Gastrocnemius medialis (tissue), 4 donors: ENCODE results near the gene WNT3A. TPM values are rescaled to one million over a fixed set of nuclear protein-coding genes. Genes with fewer than 3 reads are reported as not detected.

Experiments
- ATAC-seq, 2 donors: fragments of 150-250 bp; one replicate each; pipeline ENCODE4 v1.9.1; 2016
- DNase-seq, 2 donors: peaks; one replicate each; pipeline ENCODE4 v3.0.0-alpha.2; 2019
- H3K27ac ChIP-seq, 4 donors: fragments of 200-600 bp; sonication (generic); 1 replicate in 1 of 4; 2 replicates in 3 of 4; pipeline ENCODE4 v1.5.1; 2016 to 2018; ENCODE audit warnings: mild to moderate bottlenecking in 2 of 4, moderate library complexity in 1 of 4
- H3K27me3 ChIP-seq, 3 donors: fragments of 200-600 bp; sonication (generic) in 2 of 3; 1 replicate in 1 of 3; 2 replicates in 2 of 3; pipeline versions ENCODE4 v1.5.1 to v1.6.0; 2016 to 2019; ENCODE audit warnings: mild to moderate bottlenecking in 1 of 3, moderate library complexity in 1 of 3
- H3K36me3 ChIP-seq, 2 donors: fragments of 200-600 bp; sonication (generic) in 1 of 2; one replicate each; pipeline ENCODE4 v1.5.1; 2017 to 2018
- H3K4me1 ChIP-seq, 2 donors: fragments of 200-600 bp; sonication (generic) in 1 of 2; one replicate each; pipeline ENCODE4 v1.5.1; 2016 to 2017; ENCODE audit warnings: mild to moderate bottlenecking in 2 of 2
- H3K4me3 ChIP-seq, 4 donors: fragments of 200-600 bp; sonication (generic) in 3 of 4; 1 replicate in 1 of 4; 2 replicates in 3 of 4; pipeline ENCODE4 v1.5.1; 2016 to 2019; ENCODE audit warnings: mild to moderate bottlenecking in 2 of 4
- H3K9me3 ChIP-seq, 3 donors: fragments of 200-600 bp; sonication (generic) in 2 of 3; 1 replicate in 1 of 3; 2 replicates in 2 of 3; pipeline ENCODE4 v1.5.1; 2016 to 2019
- POLR2A ChIP-seq, 2 donors: fragments of 450-650 bp; IDR thresholded peaks; one replicate each; pipeline ENCODE4 v1.6.1; 2017; ENCODE audit warnings: antibody characterized with exemption in 2 of 2, mild to moderate bottlenecking in 2 of 2, moderate library complexity in 2 of 2
- in situ Hi-C, 4 donors: fragments of 200-750 bp; cut with MboI; loops; one replicate each; pipeline versions ENCODE4 v1.15.0 to v1.8.0; 2017; ENCODE audit warnings: low sequenced_read_pairs in 4 of 4
- intact Hi-C: fragments of 100-400 bp; cut with DNase I; formaldehyde crosslinking; loops from one replicate; pipeline ENCODE4 v1.15.1; 2023; ENCODE audit warnings: low total_unique reads
- total RNA-seq, 4 donors: library from RNA; depleted of rRNA; stranded (reverse); fragments of >200 nt; gene quantifications; one replicate each; pipeline versions ENCODE4 v1.1.0 to v1.2.3, GENCODE V29; 2016
- TF ChIP-seq, protein P1 (sequence below), 5 experiments: fragments of 450-650 bp in 3 of 5; fragments of 200-600 bp in 2 of 5; sonication (generic) in 2 of 5; IDR thresholded peaks in 4 of 5; conservative IDR thresholded peaks in 1 of 5; 1 replicate in 4 of 5; 2 replicates in 1 of 5; pipeline ENCODE4 v1.5.1; 2016 to 2019; ENCODE audit warnings: antibody characterized with exemption in 5 of 5, mild to moderate bottlenecking in 3 of 5, moderate library complexity in 3 of 5

Gene WNT3A
- total RNA-seq, 4 donors from 2014 or later: not detected

DNA sequence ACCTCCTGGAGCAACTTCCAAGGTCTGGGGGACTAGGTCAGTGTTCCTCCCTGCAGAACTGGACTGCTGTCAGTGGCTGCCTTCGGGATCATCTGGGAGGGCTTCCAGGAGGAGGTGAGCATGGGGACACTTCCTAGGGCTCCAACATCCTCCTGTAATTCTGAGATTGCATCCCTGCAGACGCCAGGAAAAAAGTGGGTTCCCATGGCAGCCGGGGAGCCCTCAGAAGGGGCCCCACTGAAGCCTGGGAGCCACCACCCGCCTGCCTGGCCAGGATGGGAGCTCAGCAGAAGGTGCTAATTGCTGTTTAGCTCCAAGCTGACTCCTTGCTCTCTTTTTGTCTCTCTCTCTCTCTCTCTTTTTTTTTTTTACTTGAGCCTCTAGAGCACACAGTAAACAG lies 59.6 kb downstream of the WNT3A start:
- no peak for TF ChIP-seq POLR2A (IDR thresholded peaks at IDR 0.05)
- TF ChIP-seq, protein P1, sequence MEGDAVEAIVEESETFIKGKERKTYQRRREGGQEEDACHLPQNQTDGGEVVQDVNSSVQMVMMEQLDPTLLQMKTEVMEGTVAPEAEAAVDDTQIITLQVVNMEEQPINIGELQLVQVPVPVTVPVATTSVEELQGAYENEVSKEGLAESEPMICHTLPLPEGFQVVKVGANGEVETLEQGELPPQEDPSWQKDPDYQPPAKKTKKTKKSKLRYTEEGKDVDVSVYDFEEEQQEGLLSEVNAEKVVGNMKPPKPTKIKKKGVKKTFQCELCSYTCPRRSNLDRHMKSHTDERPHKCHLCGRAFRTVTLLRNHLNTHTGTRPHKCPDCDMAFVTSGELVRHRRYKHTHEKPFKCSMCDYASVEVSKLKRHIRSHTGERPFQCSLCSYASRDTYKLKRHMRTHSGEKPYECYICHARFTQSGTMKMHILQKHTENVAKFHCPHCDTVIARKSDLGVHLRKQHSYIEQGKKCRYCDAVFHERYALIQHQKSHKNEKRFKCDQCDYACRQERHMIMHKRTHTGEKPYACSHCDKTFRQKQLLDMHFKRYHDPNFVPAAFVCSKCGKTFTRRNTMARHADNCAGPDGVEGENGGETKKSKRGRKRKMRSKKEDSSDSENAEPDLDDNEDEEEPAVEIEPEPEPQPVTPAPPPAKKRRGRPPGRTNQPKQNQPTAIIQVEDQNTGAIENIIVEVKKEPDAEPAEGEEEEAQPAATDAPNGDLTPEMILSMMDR (IDR thresholded peaks at IDR 0.05 in 4 of 5, conservative IDR thresholded peaks at IDR 0.05 in 1 of 5): no peak
- Histone ChIP-seq H3K27me3 (peaks cover 39 to 68% (median 49%) of the 10 kb centered on the region in 3 donors), H3K27ac (no peak overlapping the region), H3K9me3 (no peaks in the 10 kb centered on the region), H3K4me3 (no peak overlapping the region), H3K4me1 (no peaks in the 10 kb centered on the region), H3K36me3 (no peaks in the 10 kb centered on the region)
- no peak for ATAC-seq
- no peak for DNase-seq
- in situ Hi-C loops: no loop called here
- intact Hi-C loops: no loop called here

- H3K4me1 ChIP-seq: no peaks in the 10 kb centered on the region
- TF ChIP-seq, protein P1 (IDR thresholded peaks at IDR 0.05 in 4 of 5, conservative IDR thresholded peaks at IDR 0.05 in 1 of 5): no peak
- TF ChIP-seq POLR2A (IDR thresholded peaks at IDR 0.05): no peak
- DNase-seq (no peak), ATAC-seq (no peak)
- H3K27me3 ChIP-seq: peaks cover 34 to 61% (median 43%) of the 10 kb centered on the region in 3 donors
- in situ Hi-C loops: no loop called here
- intact Hi-C loops: no loop called here
- no peaks in the 10 kb centered on the region for H3K36me3 ChIP-seq
- no peak overlapping the region for H3K27ac ChIP-seq
- H3K9me3 ChIP-seq: no peaks in the 10 kb centered on the region
- H3K4me3 ChIP-seq: no peak overlapping the region
Measured at GRCh38 chr1:228066891-228067654, 60.3 kb downstream of the WNT3A start.

GRCh38 chr1:228068359-228068758 lies 61.6 kb downstream of the WNT3A start:
- no peak for DNase-seq
- no peaks in the 10 kb centered on the region for H3K4me1 ChIP-seq
- no peaks in the 10 kb centered on the region for H3K36me3 ChIP-seq
- TF ChIP-seq, protein P1 (IDR thresholded peaks at IDR 0.05 in 4 of 5, conservative IDR thresholded peaks at IDR 0.05 in 1 of 5): no peak
- H3K9me3 ChIP-seq: no peaks in the 10 kb centered on the region
- no peak overlapping the region for H3K27ac ChIP-seq
- H3K27me3 ChIP-seq: peaks cover 27 to 51% (median 41%) of the 10 kb centered on the region in 3 donors
- in situ Hi-C loops: no loop called here
- no peak for ATAC-seq
- no peak overlapping the region for H3K4me3 ChIP-seq
- intact Hi-C loops: no loop called here

DNA sequence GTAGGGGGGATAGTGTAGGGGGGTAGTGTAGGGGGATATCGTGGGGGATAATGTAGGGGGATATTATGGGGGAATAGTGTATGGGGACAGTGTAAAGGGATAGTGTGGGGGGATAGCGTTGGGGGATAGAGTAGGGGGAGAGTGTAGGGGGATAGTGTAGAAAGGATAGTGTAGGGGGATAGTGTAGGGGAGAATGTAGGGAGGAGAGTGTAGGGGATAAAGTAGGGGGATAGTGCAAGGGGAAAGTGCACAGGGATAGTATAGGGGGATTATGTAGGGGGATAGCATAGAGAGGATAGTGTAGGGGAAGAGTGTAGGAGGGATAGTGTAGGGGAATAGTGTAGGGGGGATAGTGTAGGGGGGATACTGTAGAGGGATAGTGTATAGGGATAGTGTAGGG lies 63.4 kb downstream of the WNT3A start:
- intact Hi-C loops (loop anchor here (10.0 kb wide), 1 partner anchor 65 kb away; the partner anchor contains the start of gene WNT3A), in situ Hi-C loops (no loop called here)
- DNase-seq (no peak), ATAC-seq (no peak)
- Histone ChIP-seq H3K9me3 (no peaks in the 10 kb centered on the region), H3K36me3 (no peaks in the 10 kb centered on the region), H3K27ac (no peak overlapping the region), H3K27me3 (peaks cover 16 to 52% (median 32%) of the 10 kb centered on the region in 3 donors), H3K4me3 (no peak overlapping the region), H3K4me1 (no peaks in the 10 kb centered on the region)
- TF ChIP-seq POLR2A (IDR thresholded peaks at IDR 0.05): no peak

GRCh38 chr1:228070851-228071250 lies 64.1 kb downstream of the WNT3A start:
- no peak overlapping the region for H3K4me3 ChIP-seq
- TF ChIP-seq, protein P1 (IDR thresholded peaks at IDR 0.05 in 4 of 5, conservative IDR thresholded peaks at IDR 0.05 in 1 of 5): no peak
- no peak for TF ChIP-seq POLR2A (IDR thresholded peaks at IDR 0.05)
- no peak for DNase-seq
- peaks cover 11 to 45% (median 25%) of the 10 kb centered on the region in 3 donors for H3K27me3 ChIP-seq
- in situ Hi-C loops: no loop called here
- intact Hi-C loops: loop anchor here (10.0 kb wide), 1 partner anchor 66 kb away; the partner anchor contains the start of gene WNT3A
- H3K4me1 ChIP-seq: no peaks in the 10 kb centered on the region
- no peak overlapping the region for H3K27ac ChIP-seq
- no peaks in the 10 kb centered on the region for H3K9me3 ChIP-seq
- no peak for ATAC-seq
- H3K36me3 ChIP-seq: no peaks in the 10 kb centered on the region
